ENCODE measurements around the gene VPS45.

- TF ChIP-seq CTCF (IDR thresholded peaks at IDR 0.05) (peak in 5 of 6 experiments; percentile 15 to 51 (median 21)), POLR2A (IDR thresholded peaks at IDR 0.05) (peak; percentile 65 to 86)
Observed at GRCh38 chr1:150162862-150163706, 95.5 kb downstream of the VPS45 start.
